Measurements from ENCODE around the gene C16orf95.
"Not testable (repeated sequence)": the region's sequence is repeated elsewhere in the genome, so short reads cannot be mapped to it uniquely, and the experiment has no call there.

C16orf95 gene

DNA sequence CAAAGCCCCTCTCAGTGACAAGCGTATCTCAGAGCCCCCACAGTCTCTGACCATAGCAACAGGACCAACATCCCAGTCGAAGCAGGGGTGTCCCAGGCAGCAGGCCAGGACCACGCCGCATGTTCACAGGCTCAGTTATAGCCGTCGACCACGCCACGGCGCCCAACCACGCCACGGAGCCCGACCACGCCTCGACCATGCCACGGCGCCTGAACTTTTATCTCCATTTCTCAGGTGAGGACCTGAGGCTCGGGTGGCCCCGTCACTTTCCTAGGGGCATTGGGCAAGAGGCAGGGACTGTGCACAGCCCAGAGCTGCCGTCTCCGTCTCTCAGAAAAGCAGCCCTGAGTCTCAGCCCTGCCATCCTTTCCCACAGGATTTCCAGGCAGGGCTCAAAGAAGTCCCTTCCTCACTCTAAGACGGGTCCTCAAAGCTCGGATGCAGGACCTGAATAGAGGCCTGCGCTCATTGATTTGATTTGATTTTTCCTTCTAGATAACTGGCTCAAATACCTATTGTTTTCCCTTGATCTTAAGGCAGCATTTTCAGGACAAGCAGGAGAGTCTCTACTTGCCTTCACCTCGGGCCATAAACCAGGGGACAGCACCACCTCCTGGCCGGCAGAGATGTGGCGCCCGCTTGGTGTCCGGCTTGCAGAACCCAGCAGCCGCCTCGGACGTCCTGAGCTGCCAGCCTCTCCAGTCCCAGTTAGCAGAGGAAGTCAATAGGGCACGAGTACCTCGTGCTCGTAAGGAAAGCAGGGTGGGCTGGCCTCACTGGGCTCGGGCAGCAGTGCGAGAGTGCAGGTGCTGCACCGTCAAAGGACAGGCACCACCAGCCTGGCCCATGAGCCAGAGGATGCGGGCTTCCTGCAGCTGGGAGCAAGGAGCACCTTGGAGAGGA, 38.8 kb downstream of the C16orf95 start:
- DNase-seq, result peak; percentile 6

DNA sequence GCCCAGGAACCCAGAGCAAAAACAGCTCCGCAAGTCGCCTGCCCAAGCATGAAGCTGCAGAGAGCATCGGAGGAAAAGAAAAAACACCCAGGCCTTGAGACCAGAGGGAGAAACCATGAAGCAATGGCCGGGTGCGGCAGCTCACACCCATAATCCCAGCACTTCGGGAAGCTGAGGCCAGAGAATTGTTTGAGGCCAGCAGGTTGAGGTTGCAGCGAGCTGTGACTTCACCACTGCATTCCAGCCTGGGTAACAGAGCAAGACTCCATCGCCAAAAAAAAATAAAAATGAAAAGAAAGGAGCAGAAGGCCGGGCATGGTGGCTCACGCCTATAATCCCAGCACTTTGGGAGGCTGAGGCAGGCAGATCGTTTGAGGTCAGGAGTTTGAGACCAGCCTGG, 40.3 kb downstream of the C16orf95 start:
- no peak for DNase-seq

DNA sequence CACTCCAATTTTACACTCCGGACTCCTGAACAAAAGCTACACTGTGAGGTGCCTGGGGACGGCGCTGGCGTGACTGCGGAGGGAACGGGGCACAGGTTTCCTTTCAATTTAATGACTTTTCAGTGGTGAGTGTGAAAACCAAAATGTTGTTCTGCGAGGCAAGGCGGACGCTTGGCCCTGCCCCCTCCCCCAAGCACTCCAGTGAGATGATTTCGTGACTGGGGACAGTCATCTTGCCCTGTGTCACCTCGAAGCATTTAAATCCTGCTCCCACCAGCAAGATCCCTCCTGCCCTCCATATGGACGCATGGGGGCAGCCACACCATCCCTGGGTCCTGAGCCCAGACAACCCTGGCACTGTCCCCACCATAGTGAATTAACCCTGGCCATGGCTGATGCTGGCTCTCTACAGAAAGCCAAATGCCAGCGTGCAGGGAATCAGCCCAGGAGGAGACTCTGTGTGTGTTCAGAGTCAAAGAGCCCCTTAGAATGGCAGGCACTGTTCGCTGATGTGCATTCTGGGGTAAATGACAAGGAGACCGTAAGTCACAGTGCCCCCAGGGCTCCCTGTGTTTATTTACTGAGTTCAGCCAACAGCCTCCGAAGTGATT, 41.0 kb downstream of the C16orf95 start:
- DNase-seq, result no peak

DNA sequence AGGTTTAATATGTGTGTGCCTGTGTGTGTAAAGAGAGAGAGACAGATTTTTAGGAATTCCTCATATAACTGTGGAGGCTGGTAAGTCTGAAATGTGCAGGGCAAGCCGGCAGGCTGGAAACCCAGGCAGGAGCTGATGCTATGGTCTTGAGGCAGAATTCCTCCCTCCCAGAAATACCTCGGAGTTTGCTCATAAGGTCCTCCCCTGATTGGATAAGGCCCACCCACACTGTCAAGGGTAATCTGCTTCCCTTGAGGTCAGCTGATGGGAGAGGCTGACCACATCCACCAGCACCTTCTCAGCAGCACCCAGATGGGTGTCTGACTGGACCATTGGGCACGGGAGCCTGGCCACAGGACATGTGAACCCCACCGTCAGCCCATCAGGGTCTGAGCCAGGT, 42.4 kb downstream of the C16orf95 start:
- no peak for DNase-seq

DNA sequence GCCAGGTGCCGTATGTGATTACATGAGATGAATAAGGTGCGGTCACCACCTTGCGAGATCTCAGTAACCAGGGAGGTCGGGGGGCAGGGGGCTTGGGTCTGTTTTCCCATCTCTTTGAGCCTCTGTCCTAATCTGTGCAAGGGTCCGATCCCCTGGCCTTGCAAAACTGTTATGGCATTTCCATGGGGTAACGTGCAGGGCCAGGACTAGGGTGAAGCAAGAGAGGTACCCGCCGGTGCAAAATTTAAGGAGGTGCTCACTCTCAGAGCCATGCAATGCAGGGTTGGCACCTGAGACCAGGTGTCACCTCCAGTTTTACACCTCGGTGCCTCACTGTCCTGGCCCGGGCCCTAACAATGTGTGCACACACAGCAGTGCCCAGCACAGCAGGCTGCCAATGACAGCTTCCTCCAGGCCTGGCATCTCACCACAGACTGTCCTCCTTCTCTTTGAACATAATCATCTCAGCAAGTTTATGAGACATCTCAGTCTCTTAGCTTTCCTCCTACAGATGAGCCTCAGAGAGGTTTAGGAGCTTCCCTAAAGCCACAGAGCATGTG, 43.6 kb downstream of the C16orf95 start:
- DNase-seq, result no peak

DNA sequence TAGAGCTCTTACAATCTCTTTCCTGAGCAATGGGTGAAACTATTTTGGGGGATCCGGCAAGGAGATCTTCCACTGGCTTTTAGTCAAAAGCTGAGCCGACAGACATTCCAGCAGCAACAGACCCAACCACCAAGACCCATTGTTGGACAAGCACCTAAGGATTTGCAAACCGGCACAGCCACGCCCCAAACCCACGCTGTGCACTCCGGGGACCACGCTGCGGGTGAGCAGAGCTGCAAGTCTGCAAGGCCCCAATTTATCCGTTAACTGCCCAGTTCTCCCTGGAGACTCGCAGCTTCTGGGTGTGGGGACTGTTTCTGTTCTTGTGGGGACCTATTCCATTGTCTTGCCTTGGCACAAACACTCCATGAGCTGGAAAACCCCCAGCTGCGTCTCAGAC, 45.9 kb downstream of the C16orf95 start:
- DNase-seq, result no peak

DNA sequence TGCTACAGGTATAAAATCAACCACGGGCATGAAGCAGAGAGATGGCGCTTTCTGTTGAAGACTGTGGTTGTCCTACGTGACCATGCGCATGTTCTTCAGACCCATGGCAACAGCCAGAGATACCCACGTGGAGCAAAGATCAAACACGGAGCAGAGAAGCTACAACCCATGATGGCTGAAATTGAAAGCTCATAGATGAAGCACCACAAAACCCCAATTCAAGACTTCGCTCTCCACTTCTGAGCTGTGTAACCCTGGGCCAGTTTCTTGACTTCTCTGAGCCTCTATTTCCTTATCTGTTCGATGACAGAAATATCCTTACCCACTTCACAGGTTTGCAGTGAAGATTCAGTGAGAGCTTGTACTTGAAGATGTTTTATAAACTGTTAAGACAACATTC, 49.6 kb downstream of the C16orf95 start:
- no peak for DNase-seq

DNA sequence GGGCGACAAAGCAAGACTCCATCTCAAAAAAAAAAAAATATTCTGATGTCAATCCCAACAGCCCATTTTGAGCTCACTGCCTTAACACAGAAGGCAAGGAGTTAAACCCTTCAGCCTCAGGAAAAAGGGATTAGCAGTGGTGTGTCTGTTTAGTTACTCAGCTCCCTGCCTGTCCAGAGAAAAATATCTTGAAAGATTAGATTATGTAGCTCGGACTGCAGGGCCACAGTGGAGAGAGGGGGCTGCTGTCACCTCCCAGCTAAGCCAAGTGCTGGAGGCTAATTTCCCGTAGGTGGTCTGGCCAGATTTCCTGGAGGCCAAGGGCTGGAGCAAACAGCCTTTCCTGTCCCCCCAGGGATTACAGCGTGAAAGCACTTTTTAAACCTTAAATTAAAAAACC, 50.3 kb downstream of the C16orf95 start:
- DNase-seq, result no peak

DNA sequence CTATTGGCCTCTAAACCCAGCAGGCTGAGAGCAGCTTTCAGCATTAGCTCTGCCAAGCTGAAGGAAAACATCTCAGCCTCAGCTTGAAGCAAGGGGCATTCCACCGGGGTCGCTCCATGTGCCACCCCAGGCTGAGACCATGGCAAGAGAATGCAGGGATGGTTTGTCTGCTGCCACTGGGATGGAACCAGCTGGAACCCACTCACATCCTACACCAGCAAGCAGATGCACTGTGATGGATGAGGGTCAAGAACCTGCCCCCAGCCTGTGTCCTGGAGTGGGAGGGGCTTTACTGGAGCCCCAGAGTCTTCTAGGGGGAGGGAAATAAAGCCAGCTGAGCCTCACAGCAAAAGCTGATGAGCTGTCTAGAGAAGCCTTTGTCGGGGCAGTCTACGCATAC, 51.9 kb downstream of the C16orf95 start:
- DNase-seq, result no peak

DNA sequence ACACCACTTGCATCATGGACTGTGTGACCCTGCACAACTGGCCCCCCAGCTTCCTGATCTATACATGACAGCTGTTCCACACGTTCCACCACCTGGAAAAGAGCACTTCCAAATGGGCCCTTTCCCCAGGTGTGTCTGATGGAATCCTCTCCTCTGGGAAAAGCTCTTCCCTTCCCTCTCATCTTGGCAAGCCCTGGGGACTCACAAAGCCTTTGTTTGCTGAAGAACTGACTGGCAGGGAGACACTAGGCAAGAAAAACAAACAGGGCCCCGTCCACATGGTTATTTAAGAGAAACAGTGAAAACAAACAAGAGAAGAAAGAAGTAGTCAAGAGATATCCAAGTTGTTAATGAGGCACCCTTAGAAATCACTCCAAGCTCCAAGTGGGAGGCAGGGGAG, 52.6 kb downstream of the C16orf95 start:
- DNase-seq, result no peak

DNA sequence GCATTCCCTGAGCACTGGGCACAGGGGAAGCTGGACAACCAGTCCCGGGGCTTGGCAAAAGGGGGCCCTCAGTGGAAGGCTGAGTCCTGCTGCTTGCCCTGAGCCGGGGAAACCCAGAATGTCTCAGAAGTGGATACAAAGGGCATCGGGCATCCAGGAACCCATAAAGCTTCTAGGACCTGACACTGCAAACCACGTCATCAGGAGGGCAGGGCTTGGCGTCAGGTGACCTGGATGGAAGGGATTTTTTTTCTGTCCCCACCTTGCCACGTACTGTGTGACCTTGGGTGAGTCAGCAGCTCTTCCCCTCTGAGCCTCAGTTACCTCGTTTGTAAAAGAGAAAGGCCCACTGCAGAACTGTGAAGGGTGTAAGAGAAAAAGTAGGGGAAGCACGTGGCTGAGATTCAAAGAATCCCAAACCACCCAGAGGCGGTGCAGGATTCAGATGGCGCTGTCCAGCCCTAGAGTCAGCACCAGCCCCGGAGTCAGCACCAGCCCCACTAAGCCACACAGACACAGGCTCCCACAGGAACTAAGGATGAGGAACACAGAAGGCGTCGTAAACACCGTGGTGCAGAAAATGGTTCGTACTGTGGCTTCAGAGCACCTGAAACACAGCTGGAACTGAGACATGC, 53.7 kb downstream of the C16orf95 start:
- no peak for DNase-seq

DNA sequence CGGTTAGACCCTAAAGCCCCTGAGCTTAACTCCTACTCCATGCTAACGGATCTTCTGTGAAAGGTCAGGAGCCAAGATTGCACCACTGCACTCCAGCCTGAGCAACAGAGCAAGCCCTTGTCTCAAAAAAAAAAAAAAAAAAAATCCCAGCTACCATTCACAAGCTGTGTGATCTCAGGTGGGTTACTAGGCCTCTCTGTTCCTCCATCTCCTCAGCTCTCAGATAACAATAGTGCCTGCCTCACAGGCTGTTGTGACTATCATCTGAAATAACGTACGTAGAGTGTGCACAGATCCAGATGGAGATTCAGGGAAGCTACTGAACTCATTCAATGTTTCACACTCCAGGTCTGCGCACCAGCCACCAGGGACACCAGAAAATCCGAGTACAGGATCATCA, 57.8 kb downstream of the C16orf95 start:
- no peak for DNase-seq

DNA sequence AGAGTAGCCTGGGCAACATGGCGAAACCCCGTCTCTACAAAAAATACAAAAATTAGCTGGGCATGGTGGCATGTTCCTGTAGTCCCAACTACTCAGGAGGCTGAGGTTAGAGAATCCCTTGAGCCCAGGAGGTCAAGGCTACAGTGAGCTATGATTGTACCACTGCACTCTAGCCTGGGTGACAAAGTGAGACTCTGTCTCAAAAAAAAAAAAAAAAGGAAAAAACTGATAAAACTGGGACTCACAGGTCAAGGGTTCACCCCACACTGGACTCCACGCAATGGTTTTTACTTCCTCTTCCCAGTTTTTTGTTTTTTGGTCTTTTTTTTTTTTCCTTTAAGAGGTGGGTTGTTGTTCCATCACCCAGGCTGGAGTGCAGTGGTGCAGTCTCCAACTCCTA, 58.5 kb downstream of the C16orf95 start:
- DNase-seq, result not testable (repeated sequence)

DNA sequence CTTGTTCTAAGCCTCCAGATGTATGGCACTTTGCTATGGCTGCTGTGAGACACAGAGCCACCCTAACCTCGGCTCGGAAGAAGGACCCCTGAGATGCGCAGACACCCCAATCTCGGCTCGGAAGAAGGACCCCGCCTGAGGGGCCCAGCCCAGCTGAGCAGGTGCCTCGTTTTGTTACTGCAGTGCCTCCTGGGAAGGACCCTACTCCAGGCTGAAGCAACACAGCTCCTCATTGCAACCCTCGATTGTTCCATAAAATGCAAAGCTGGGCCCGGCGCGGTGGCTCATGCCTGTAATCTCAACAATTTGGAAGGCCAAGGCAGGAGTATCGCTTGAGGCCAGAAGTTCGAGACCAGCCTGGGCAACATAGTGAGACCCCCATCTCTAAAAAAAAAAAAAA, 61.3 kb downstream of the C16orf95 start:
- DNase-seq, result no peak

DNA sequence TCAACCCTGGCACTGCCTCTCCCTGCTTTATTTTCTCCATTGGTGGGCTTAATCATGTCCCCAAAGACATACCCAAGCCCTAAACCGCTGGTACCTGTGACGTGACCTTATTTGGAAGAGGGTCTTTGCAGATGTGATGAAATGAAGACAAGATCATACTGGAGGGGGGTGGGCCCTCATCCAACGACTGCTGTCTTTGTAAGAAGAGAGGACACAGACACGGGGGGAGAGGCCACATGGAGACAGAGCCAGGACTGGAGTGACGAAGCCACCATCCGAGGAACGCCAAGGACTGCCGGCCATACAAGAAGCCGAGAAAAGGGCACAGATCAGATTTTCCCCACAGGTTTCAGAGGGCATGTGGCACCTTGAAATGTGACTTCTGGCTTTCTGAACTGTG, 62.5 kb downstream of the C16orf95 start:
- no peak for DNase-seq

DNA sequence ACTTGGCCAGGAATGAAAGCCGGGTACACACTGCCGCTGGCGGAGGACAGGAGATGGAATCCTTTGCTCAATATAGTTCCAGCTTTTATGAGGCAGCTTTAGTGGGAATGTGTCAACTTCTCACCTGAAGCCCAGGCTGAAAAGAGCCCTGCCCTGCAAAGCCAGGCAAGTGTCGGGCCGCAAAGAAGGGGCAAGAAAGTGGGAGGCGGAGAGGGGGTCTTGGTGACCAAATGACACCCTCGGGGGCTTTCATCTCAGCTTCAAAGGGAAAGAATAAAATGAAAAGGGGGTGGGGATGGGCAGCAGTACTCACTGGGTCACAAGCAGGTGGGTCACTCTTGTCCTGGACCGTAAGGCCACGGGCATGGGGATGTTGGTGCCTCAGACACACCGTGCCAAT, 62.9 kb downstream of the C16orf95 start:
- DNase-seq, result no peak

DNA sequence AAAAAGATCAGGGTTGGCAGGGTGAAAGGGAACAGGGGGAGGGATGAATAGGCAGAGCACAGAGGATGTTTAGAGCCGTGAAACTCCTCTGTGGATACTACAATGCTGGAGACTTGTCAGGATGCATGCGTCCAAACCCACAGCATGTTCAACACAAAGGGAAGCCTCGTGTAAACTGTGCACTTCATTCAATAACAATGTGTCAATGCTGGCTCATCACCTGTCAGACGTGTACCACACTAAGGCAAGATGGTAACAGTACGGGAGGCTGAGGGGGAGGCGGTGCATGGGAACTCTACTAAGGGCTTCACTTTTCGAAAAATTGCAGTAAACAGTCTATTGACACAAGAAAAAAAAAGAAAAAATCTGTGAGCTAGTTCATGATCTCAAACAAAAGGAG, 63.7 kb downstream of the C16orf95 start:
- no peak for DNase-seq

All from NCI-H1436 (cell line).